GM19238 (cell line): Measurements from ENCODE around the gene UTP11.
A peak's percentile ranks its signal among the peaks of the same experiment; 100 is the strongest.
"Not testable (repeated sequence)": the region's sequence is repeated elsewhere in the genome, so short reads cannot be mapped to it uniquely, and the experiment has no call there.

Experiments
- DNase-seq: peaks from one replicate; pipeline ENCODE4 v3.0.0; 2011; ENCODE audit warnings: low spot score; ENCODE audit not compliant: insufficient read length

Gene UTP11, protein sequence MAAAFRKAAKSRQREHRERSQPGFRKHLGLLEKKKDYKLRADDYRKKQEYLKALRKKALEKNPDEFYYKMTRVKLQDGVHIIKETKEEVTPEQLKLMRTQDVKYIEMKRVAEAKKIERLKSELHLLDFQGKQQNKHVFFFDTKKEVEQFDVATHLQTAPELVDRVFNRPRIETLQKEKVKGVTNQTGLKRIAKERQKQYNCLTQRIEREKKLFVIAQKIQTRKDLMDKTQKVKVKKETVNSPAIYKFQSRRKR

DNA sequence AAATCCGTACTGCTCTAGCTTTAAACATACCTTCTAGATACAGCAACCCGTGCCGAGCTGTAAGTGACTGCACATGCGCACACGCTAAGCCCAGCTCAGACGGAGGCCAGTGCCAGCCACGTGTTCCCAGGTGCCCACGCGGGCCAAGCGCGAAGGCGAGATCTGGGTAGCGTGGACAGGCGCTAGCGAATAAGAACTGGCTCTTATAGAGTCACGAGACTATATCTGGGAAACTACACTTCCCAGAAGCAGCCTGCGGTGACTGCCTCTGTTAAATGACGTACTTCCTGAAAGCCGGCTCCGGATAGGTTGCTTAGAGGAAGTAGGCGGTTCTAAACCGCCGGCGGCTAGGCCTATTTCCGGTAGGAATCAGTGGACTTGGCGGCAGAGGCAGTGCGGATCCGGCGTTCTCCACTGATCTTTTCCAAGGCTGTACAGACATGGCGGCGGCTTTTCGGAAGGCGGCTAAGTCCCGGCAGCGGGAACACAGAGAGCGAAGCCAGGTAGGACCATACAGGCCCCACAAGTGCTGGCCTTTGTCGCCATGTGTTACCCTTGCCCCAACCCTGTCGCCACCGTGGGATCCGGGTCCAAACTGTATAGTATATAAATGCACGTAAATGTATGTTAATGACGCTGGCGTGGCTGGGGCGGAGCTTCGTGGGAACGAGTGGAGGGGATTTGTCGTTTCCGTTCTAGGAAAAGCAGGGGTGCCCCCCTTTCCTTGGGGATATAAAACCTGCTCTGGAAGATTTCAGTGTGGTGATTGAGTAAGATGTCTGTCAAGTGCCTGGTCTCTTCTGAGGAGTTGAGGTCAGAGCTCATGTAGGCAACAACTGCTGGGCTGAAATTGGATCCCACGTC lies at the start of gene UTP11:
Gene UTP11, plus strand, starts transcription at position 372 of the 864 bp plus-strand sequence. Its CDS starts 69 bp downstream, at position 441.
- peak; percentile 90 for DNase-seq

DNA sequence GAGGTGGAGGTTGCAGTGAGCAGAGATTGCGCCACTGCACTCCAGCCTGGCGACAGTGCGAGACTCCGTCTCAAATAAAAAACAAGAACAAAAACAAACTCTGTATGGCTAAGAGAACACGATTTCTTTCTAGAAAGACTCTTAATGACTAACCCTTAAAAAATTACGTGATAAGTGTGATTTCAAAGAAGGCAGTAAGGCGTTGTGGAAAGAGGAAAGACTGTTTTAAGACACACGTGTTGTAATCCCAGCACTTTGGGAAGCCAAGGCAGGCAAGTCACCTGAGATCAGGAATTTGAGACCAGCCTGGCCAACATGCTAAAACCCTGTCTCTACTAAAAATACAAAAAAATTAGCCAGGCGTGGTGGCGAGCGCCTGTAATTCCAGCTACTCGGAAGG lies 48.4 kb upstream of the UTP11 start:
- not testable (repeated sequence) for DNase-seq

DNA sequence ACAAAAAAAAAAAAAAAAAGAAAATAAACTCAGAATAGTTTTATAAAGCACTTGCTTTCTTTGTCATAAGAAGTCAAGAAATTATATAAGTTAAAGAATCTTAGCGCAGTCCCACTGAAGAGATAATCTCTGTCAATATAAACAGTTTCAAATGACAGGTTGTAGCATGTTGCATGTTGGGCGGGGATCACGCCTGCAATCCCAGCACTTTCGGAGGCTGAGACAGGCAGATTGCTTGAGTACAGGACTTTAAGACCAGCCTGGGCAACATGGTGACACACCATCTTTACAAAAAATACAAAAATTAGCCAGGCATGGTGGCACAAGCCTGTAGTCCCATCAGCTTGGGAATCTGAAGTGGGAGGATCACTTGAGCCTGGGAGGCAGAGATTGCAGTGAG lies 47.2 kb upstream of the UTP11 start:
- DNase-seq = no peak

DNA sequence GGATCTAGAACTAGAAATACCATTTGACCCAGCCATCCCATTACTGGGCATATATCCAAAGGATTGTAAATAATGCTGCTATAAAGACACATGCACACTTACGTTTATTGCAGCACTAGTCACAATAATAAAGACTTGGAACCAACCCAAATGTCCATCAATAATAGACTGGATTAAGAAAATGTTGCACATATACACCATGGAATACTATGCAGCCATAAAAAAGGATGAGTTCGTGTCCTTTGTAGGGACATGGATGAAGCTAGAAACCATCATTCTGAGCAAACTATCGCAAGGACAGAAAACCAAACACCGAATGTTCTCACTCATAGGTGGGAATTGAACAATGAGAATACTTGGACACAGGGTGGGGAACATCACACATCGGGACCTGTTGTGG lies 38.9 kb upstream of the UTP11 start:
- DNase-seq = not testable (repeated sequence)

DNA sequence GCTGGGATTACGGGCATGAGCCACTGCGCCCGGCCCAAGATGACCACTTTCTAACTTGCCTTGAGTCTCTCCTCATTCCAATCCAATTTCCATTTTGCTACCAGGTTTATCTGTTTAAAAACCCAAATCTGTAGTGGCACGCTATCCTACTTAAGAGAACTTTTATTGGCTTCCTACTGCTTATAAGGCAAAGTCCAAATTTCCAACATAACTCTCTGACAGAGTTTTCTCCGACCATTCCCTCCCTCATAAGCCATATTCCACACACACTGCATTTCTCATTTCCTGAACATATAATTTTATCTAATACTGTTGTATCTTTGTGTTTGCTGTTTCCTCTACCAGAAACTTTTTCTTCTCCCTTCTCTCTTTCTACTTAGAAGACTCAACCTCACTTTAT lies 38.0 kb upstream of the UTP11 start:
- DNase-seq = no peak

DNA sequence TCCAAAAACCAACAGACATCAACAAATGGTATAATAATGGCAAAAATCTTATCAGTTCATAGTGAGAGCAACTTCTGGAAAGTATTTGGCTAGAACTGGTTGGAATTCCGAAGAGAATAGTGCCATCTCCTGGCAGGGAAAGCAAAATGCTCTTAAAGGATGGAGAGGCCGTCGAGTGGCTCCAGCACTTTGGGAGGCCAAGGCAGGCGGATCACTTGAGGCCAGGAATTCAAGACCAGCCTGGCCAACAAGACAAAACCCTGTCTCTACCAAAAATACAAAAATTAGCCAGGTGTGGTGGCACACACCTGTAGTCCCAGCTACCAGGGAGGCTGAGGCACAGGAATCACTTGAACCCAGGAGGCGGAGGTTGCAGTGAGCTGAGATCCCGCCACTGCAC lies 37.5 kb upstream of the UTP11 start:
- DNase-seq = not testable (repeated sequence)

DNA sequence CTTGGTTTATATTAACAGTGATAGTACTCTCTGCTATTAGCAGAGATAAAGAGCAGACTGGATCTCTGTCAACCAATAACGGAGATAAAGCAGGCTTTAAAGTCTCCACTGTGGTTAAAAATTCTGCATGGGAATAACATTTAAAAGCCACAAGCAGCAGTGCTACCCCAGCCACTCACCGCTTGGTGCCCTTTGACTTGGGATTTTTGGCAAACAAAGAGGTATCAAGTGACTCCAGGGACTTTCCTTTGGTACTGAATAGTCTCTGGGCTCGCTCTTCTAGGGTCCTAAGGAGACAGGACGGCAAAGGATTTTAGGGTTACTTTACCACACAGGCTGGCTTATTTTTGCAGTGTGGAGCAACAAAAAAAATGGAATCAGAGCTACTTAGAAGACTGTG lies 34.0 kb upstream of the UTP11 start:
- DNase-seq = no peak

DNA sequence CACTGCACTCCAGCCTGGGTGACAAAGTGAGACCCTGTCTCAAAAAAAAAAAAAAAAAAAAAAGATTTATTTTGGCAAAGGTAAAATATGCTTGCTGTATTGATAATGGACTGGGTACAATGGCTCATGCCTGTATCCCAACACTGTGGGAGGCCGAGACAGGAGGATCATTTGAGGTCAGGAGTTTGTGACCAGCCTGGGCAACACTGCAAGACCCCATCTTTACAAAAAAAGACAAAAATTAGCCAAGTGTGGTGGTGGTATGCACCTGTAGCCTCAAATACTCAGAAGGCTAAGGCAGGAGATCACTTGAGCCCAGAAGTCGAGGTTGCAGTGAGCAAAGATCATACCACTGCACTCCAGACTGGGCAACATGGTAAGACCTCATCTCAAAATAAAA lies 29.0 kb upstream of the UTP11 start:
- DNase-seq = no peak

DNA sequence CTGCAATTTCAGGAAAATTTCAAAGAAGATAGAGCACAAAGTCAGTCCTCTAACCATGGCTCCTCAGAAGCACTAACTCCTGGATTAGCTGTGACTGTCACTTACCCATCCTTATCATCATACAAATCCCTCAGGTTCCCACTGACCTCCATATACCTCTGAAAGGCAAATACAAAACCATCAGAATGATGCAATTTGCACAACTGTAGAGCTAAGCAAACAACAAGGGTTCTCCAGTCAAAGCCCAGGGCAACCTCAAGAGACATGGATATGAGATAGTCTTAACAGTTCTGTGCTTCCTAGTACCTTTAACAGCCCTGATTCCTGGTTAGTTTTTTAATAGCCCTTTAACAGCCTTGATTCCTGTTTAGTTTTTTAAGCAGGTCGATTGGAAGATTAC lies 24.9 kb upstream of the UTP11 start:
- DNase-seq = no peak

DNA sequence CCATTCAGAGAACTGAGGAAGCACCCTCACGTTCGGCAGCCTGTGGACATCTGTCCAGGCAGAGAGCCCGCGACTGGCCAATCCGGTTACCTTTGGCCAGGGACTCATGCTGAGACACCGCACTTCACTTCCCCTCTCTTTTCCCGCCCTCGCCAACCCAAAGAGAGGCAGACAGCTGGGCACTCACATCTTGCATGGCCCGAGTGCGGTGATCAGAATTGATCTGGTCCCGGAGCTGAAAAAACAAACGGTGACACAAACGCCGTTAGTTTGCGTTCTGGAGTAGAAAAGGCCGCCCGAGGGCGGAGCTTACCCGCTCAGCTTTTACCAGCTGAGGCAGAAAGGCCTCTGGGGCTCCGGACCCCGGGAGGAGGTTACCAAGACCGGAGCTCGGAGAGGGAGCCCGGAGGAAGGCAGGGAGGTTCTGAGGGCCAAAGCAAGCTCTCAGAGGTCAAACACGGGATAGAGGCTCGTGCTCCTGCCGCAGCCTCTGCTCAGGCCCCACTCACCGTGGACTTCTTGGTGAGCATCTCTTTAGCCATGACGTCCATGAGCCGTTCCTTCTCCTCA lies 23.1 kb upstream of the UTP11 start:
- no peak for DNase-seq

DNA sequence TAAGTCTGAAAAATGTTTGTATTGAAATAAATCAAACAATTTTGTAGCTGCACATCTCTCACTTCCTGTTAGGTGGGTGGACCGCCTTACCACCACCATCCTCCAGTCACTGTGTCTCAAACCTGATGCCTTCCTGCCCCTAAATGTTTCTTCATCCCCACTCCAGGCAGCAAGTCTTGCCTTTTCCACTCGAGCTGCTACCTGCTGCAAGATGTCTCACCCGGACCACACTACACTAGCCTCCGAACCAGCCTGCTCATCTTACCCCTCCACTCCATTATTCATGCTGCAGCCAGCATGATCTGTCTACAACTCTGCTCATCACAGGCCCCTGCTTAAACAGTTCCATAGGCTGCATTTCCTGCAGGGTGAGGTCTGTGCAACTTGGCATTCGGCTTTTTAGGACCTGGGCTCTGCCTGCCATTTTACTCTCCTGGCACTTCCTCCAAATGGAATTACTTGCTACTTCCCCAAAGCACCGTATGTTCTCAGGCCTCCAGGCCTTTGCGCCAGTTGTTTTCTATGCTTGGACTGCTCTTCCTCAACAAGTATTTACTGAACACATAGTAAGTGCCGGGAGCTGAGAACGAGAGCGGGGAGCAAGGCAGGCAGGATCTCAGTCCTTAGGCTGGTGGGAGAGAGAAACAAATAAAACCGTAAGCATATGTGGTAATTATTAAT lies 17.5 kb upstream of the UTP11 start:
- DNase-seq = no peak

DNA sequence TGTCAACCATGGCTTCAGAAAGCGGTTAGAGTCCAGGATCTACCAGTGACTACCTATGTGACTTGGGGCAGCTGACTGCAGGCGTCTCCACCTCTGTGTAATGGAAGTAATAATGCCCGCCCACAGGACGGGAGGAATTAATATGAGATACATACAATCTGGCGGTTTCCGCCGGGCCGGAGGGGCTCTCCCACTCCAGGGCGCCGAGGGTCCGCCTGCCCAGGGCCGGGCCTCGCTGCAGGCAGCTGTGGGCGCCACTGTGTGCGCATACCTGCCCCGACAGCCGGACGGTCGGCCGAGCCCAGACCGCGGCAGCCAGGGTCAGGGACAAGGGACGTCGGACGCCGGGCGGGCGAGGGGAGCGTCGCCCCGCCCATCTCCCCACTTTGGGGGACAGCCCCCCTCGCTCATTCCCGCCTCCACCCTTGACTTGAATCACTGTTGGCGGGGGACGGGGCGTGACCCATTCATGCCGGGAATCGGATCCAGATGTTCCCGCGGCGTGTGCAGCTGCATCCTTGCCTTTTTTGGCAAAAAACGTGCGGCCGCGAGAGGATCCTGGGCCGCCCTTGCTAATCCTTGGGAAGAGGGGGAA lies 16.7 kb upstream of the UTP11 start:
- DNase-seq = no peak

DNA sequence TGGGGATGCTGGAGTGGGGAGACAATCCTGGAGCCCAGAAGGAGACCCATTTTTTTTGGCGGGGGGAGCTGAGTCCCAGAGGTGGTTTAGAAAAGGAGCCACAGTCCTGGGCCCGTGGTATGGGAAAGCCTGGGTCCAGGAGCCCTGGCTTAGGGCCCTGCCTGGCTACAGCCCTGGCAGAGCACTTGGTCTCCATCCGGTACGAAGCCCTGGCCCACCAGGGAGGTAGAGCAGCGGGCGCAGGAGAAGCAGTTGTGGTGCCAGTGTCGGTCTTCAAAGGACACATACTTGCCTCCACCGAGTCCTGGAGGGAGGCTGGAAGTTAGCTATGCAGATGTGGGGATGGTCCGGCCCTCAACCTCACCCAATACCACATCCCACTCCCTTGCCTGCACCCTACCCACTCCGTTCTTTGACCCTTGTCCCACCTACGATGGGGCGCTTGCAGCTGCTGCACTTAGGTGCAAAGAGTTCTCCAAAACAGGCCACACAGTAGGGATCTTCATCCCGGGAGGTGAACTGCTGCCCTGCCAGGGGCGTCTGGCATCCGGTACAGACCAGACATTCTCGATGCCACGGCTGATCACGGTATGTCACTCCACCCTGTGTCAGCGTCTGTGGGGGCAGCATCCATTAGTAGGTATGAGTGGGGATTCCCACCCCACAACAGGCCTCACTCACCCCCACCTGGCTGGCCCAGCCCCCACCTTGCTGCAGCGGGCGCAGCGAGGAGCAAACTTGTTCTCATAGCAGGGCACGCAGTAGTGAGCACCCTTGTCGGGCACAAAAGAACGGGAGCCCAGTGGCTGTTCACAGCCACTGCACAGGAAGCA lies 15.1 kb upstream of the UTP11 start:
- DNase-seq = no peak

DNA sequence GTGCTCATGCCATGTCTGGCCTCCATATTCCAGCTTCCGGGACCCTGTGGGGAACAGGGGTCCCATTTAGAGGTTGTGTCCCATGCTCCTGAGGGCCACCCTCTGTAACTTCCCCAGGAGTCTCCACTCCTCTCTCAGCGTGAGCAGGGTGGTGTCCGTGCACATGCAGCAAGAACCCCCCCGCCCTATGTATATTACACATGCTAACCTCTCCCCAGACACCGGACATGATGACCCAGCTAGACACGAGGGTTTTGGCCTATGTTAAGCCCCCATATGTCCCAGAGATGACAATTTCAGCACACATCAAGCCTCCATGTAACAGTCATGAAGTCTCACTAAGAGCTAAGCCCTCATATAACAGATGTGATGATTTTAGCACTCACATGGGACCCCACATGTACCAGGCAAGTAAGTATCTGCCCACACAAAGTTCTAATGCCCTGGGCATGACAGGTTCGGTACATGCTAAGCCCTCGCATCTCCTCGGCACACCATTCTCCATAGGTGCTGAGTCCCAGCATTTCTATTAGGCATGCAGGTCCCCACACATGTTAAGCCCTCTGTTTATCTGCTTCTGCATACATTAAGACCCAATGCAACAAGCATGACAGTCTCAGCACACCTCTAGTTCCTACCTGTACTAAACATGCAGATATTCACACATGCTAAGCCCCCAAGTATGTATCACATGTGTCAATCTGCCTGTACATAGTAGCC lies 14.3 kb upstream of the UTP11 start:
- DNase-seq = no peak

DNA sequence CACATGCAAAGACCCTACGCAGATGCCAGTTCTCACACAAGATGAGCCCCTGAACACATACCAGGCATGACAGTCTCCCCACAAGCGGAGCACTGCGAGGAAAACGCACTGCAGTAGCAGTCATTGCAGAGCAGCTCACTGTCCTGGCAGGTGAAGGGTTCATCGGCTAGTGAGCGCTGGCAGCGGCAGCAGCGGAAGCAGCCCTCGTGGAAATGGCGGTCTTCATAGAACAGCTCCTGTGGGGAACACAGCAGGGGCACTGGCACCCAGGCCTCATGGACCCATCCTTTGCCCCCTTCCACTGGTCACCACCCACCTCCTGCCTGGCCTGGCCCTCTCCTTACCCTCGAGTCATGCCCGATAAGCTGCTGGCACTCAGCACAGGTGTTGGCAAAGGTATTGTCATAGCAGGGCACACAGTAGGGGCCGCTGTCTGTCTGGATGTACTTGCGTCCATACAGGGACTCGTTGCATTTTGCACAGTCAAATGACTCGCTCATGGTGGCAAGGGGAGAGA lies 13.6 kb upstream of the UTP11 start:
- no peak for DNase-seq

DNA sequence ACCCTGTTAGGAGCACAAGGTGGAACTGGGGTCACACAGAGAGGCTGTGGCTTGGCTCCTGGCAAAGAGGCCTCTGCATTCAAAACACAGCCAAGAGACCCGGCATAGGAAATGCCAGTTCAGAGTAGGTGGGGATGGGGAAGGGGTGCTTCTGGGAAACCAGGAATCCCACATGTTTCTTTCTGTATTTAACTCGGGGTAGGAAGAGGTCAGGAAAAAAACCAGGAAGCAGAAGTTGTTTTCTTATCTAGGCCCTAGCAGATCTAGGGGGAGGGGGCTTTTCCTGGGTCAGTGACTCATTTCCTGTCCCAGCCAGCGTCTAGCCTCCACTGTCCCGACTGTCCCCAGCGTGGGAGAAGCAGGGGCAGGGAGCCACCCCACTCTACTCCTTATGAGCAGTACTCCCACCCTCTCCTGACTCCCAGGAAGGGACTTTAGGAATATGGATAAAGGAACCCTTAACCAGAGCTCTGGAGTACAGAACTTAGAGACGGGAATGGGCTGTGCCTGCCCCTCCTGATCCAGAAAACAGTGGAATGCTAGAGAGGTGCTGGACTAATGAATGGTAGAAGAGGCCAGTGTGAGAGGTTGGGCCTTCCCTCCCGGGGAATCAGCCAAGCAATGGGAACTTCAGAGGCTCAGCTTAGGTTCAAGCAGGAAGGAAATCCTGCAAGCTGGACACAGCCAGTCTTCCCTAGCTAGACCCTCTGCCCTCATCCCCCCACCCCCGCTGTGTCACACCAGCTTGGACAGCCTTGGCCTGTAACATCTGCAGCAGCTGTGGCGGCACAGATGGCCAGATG lies 12.9 kb upstream of the UTP11 start:
- no peak for DNase-seq

DNA sequence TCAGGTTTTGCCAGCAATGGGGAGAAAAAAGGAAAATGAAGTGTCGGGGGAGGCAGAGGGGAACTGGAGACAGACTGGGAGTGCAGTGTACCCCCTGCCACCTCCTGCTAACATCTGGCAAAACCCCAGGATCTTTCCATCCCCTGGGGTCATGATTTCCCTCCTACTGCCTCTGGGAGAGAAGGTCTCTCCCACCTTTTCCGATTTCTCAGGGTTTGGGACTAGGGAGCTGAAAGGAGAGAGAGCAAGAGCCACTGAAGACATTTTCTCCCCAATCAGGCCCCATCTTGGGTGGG lies 12.4 kb upstream of the UTP11 start:
- no peak for DNase-seq

DNA sequence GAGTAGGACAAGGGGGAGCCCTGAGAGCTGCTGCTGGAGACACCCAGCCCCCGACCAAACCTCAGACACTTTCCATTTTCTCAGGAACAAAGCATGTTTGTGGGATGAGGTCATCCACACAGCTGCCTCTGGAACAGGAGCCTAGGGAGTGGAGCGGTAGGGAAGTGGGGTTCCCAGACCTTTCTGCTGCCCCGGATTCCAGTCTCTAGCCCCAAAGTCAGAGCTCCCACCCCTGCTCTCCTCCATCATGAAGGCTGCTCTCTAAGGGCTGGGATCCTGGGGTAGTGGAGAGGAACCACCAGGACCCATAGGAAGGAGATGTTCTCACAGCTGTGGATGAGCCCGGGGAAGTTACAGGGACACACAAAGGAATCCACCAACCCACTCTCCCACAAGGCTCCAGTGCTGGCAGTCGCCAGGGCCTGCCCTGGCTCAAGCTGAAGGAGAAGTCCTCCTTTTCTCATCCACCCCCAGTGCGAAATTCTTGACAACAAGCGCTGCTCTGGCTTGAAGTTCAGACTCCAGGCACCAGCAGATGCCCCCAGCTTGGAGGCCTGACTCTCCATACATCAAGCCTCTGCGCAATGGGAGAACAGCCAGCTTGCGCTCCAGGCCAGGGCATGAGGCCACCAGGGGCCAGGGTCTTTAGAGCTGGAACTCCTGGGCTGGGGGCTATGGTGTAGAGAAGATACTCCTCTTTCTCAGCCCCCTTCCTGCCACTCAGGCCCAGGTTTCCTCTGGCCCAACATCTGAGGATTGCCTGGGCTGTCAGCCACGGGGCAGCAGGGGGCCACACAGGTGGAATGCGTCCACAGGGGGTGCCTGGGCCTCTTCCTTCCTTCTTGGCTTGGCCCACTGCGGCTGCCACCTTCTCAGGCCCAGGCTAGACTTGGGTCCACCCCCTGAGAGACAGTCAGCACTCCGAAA lies 11.7 kb upstream of the UTP11 start:
- DNase-seq = no peak
